GM12878 (cell line): ENCODE data around the gene ACAP1. TPM values are rescaled to one million over a fixed set of nuclear protein-coding genes. Genes with fewer than 3 reads are reported as not detected.

Source experiments
- BCL3 ChIP-seq: IDR thresholded peaks from 2 replicates; pipeline ENCODE4 v1.6.1; 2011; ENCODE audit warnings: borderline replicate concordance, low read depth, mild to moderate bottlenecking, moderate library complexity, low read length; ENCODE audit not compliant: insufficient read depth, poor library complexity, severe bottlenecking
- CBX3 ChIP-seq: fragments of 200-600 bp; sonication (generic); IDR thresholded peaks from 2 replicates; pipeline ENCODE4 v1.6.1; 2016; ENCODE audit warnings: low read depth, borderline replicate concordance
- CEBPB ChIP-seq, 2 experiments: fragments of 150-350 bp in 1 of 2; IDR thresholded peaks; 2 replicates each; pipeline ENCODE4 v1.6.1; 2012 to 2014; ENCODE audit warnings: low read depth in 2 of 2, low read length in 2 of 2, borderline replicate concordance in 1 of 2, inconsistent platforms in 1 of 2
- CHD1 ChIP-seq: IDR thresholded peaks from 2 replicates; pipeline ENCODE4 v1.6.1; 2012; ENCODE audit warnings: low read depth, low read length, improper control_type of control experiment
- CHD2 ChIP-seq: IDR thresholded peaks from 2 replicates; pipeline ENCODE4 v1.6.1; 2011; ENCODE audit warnings: low read depth, low read length, improper control_type of control experiment, borderline replicate concordance
- EGR1 ChIP-seq, 2 experiments: IDR thresholded peaks; 1 replicate in 1 of 2; 2 replicates in 1 of 2; pipeline ENCODE4 v1.6.1; 2011 to 2012; ENCODE audit warnings: low read depth in 2 of 2, low read length in 2 of 2, borderline replicate concordance in 1 of 2, mild to moderate bottlenecking in 1 of 2, moderate library complexity in 1 of 2
- FOXM1 ChIP-seq: IDR thresholded peaks from 2 replicates; pipeline ENCODE4 v1.6.1; 2012; ENCODE audit warnings: low read depth, mild to moderate bottlenecking, inconsistent platforms, low read length, moderate library complexity
- GATAD2B ChIP-seq: fragments of 450-650 bp; conservative IDR thresholded peaks from 2 replicates; pipeline ENCODE4 v1.6.1; 2017; ENCODE audit warnings: low read depth, mild to moderate bottlenecking, moderate library complexity
- HDGF ChIP-seq: fragments of 450-650 bp; IDR thresholded peaks from 2 replicates; pipeline ENCODE4 v1.6.1; 2016; ENCODE audit warnings: antibody characterized with exemption
- LARP7 ChIP-seq: fragments of 450-650 bp; IDR thresholded peaks from 2 replicates; pipeline ENCODE4 v1.6.1; 2017; ENCODE audit warnings: mild to moderate bottlenecking
- MAX ChIP-seq: IDR thresholded peaks from 2 replicates; pipeline ENCODE4 v1.6.1; 2012; ENCODE audit warnings: low read depth, low read length, improper control_type of control experiment
- MEF2B ChIP-seq: fragments of 450-650 bp; IDR thresholded peaks from 2 replicates; pipeline ENCODE4 v1.6.1; 2018; ENCODE audit warnings: mild to moderate bottlenecking, moderate library complexity; ENCODE audit not compliant: partially characterized antibody, poor library complexity, severe bottlenecking
- MXI1 ChIP-seq: fragments of 150-350 bp; IDR thresholded peaks from 2 replicates; pipeline ENCODE4 v1.6.1; 2011; ENCODE audit warnings: low read depth, mild to moderate bottlenecking, inconsistent platforms, low read length, improper control_type of control experiment
- MYC ChIP-seq: IDR thresholded peaks from 2 replicates; pipeline ENCODE4 v1.6.1; 2011; ENCODE audit warnings: mild to moderate bottlenecking, low read length, moderate library complexity, inconsistent platforms; ENCODE audit not compliant: insufficient read depth, insufficient replicate concordance, insufficient read length, severe bottlenecking
- NBN ChIP-seq: fragments of 450-650 bp; IDR thresholded peaks from 2 replicates; pipeline ENCODE4 v1.6.1; 2016
- NFXL1 ChIP-seq: fragments of 450-650 bp; IDR thresholded peaks from 2 replicates; pipeline ENCODE4 v1.6.1; 2017; ENCODE audit warnings: antibody characterized with exemption, mild to moderate bottlenecking, borderline replicate concordance
- NKRF ChIP-seq: fragments of 450-650 bp; conservative IDR thresholded peaks from 2 replicates; pipeline ENCODE4 v1.6.1; 2017; ENCODE audit warnings: mild to moderate bottlenecking, moderate library complexity
- NR2C1 ChIP-seq: fragments of 450-650 bp; IDR thresholded peaks from 2 replicates; pipeline ENCODE4 v1.6.1; 2017; ENCODE audit warnings: antibody characterized with exemption, mild to moderate bottlenecking, moderate library complexity
- PKNOX1 ChIP-seq: fragments of 450-650 bp; IDR thresholded peaks from 2 replicates; pipeline ENCODE4 v1.6.1; 2016; ENCODE audit warnings: mild to moderate bottlenecking
- POLR2A ChIP-seq: IDR thresholded peaks from 2 replicates; pipeline ENCODE4 v1.6.1; 2011; ENCODE audit warnings: low read depth, mild to moderate bottlenecking, low read length
- RB1 ChIP-seq: fragments of 450-650 bp; formaldehyde crosslinking; IDR thresholded peaks from 2 replicates; pipeline ENCODE4 v1.6.1; 2017; ENCODE audit warnings: mild to moderate bottlenecking, borderline replicate concordance
- SMARCA5 ChIP-seq: fragments of 450-650 bp; IDR thresholded peaks from 2 replicates; pipeline ENCODE4 v1.6.1; 2017; ENCODE audit warnings: mild to moderate bottlenecking
- STAT1 ChIP-seq: fragments of 450-650 bp; conservative IDR thresholded peaks from 2 replicates; pipeline ENCODE4 v1.6.1; 2014; ENCODE audit warnings: antibody characterized with exemption, mild to moderate bottlenecking
- SUZ12 ChIP-seq: fragments of 200-600 bp; sonication (generic); IDR thresholded peaks from one replicate; pipeline ENCODE4 v1.6.1; 2018; ENCODE audit warnings: antibody characterized with exemption, mild to moderate bottlenecking; ENCODE audit not compliant: unreplicated experiment
- TARDBP ChIP-seq: IDR thresholded peaks from 2 replicates; pipeline ENCODE4 v1.6.1; 2016; ENCODE audit warnings: borderline replicate concordance
- TCF3 ChIP-seq: IDR thresholded peaks from 2 replicates; pipeline ENCODE4 v1.6.1; 2012; ENCODE audit warnings: low read depth, mild to moderate bottlenecking, low read length, borderline replicate concordance; ENCODE audit not compliant: insufficient read depth
- polyA plus RNA-seq, 11 experiments: library from polyadenylated mRNA; depleted of rRNA in 4 of 11; unstranded in 6 of 11; stranded (reverse) in 5 of 11; fragments of >200 nt; fragmentation: Nextera tagmentation in 4 of 11; fragmentation: Illumina TruSeq in 1 of 11; extraction: Ambion mirVana in 4 of 11; extraction: Trizol in 1 of 11; gene quantifications; 1 replicate in 1 of 11; 2 replicates in 10 of 11; pipeline versions ENCODE4 v1.2.1 to v1.2.3, GENCODE V29; 2011 to 2016; ENCODE audit warnings: inconsistent platforms in 2 of 11, missing spikeins in 2 of 11, low read depth in 1 of 11
- total RNA-seq, 4 experiments: library from RNA; depleted of rRNA in 3 of 4; stranded (reverse); fragments of >200 nt in 3 of 4; fragmentation: Illumina TruSeq in 1 of 4; extraction: Trizol in 1 of 4; gene quantifications; 2 replicates each; pipeline versions ENCODE4 v1.2.1 to v1.2.3, GENCODE V29; 2013 to 2021

Gene ACAP1
- total and polyA plus RNA-seq, 10 of the 15 experiments (the other 5 are each of a cell fraction or from before 2014, with no cell fraction given), result 5.7 to 245 (median 118) TPM

- TF ChIP-seq CHD1 (no peak), SMARCA5 (peak; percentile 77), MEF2B (peak; percentile 10), FOXM1 (no peak), TARDBP (no peak), CEBPB (IDR thresholded peaks at IDR 0.05; ENCODE audit: borderline replicate concordance in 1 of 2, low read depth in 2 of 2, low read length in 2 of 2) (no peak), TCF3 (0 out of 2 replicates have a peak, but pooled peaks have one; percentile 33), MYC (peak; percentile 44), STAT1 (0 out of 2 replicates have a peak, but pooled peaks have one; percentile 61), SUZ12 (no peak), NFXL1 (no peak), POLR2A (peak; percentile 81), LARP7 (peak; percentile 80), EGR1 (IDR thresholded peaks at IDR 0.05; ENCODE audit: borderline replicate concordance in 1 of 2, low read depth in 2 of 2, low read length in 2 of 2) (peak in 1 of 2 experiments; percentile 97; a peak in 2 of 3 replicates), PKNOX1 (peak; percentile 3), RB1 (0 out of 2 replicates have a peak, but pooled peaks have one; percentile 38), BCL3 (peak; percentile 77), NR2C1 (0 out of 2 replicates have a peak, but pooled peaks have one; percentile 11), NBN (peak; percentile 79; the same call in 1 of the 2 replicates), CHD2 (peak; percentile 85), MAX (peak; percentile 24; the same call in 1 of the 2 replicates), GATAD2B (peak; percentile 94), HDGF (no peak), NKRF (peak; percentile 80), MXI1 (0 out of 2 replicates have a peak, but pooled peaks have one; percentile 31), CBX3 (no peak)
Observed at GRCh38 chr17:7351665-7352502, 15.6 kb downstream of the ACAP1 start, which contains the start of gene KCTD11 (continued).
